Measurements from ENCODE around the gene C10orf71.

The C10orf71 gene

DNA sequence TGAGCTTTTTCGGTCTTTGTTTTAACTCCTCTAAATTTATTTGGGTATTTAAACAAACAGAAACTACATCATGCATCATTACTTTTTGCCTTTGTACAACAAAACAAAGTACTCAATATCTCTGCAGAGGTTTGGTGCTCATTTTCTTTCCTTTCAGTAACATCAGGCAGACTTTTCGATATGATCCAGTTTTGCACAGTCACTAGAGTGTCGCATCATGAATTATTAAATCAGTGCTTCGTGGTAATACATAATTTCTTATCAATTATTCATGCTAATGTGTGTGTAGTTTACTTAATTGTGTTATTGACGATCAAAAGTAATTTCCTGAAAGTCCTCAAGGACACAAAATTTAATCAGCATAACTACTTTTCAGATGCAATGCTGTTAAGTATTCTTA lies 65.1 kb downstream of the C10orf71 start:
- no peak for TF ChIP-seq GATA2 (IDR thresholded peaks at IDR 0.05; ENCODE audit: low read depth, low read length)
- no peak for TF ChIP-seq GATA3 (IDR thresholded peaks at IDR 0.05; ENCODE audit: low read depth, low read length)

DNA sequence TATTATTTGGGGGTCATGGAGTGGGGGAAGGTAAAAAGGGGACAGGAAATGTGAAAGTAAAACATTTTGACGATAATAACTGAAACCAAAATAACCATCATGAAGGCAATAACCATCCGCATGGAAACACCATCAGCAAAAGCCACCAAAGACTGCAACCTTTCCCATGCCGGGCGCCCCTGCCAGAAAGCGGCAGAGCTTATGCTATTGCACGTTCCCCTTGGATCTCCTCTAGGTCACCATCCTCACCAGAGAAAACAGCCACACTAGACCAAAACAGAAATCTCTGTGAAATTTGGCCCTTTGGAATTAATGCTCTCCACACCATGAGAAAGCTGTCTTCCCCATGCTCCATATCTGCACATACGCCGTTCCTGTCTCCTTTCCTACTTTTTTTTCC lies 65.8 kb downstream of the C10orf71 start:
- no peak for TF ChIP-seq GATA3 (IDR thresholded peaks at IDR 0.05; ENCODE audit: low read depth, low read length)

DNA sequence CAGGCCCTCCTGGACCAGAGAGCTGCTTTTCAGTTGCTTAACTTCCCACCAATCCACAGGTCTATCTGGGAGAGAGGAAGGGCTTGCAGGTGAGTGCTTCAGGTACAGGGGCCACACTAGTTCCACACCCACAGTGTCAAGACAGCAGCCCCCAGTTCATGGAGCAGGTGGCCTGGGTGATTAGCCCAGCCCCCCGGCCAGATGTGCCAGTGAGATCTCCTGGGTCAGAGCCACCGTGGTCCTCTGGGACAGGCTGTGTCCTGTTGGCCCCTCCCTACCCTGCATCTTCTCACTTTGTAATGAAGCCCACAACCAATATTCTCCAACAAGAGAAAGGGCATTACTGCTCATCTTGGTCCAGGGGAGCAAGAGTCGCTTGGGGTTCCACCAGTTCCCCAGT lies 66.3 kb downstream of the C10orf71 start:
- no peak for TF ChIP-seq GATA2 (IDR thresholded peaks at IDR 0.05; ENCODE audit: low read depth, low read length)
- TF ChIP-seq GATA3 (IDR thresholded peaks at IDR 0.05; ENCODE audit: low read depth, low read length): no peak

DNA sequence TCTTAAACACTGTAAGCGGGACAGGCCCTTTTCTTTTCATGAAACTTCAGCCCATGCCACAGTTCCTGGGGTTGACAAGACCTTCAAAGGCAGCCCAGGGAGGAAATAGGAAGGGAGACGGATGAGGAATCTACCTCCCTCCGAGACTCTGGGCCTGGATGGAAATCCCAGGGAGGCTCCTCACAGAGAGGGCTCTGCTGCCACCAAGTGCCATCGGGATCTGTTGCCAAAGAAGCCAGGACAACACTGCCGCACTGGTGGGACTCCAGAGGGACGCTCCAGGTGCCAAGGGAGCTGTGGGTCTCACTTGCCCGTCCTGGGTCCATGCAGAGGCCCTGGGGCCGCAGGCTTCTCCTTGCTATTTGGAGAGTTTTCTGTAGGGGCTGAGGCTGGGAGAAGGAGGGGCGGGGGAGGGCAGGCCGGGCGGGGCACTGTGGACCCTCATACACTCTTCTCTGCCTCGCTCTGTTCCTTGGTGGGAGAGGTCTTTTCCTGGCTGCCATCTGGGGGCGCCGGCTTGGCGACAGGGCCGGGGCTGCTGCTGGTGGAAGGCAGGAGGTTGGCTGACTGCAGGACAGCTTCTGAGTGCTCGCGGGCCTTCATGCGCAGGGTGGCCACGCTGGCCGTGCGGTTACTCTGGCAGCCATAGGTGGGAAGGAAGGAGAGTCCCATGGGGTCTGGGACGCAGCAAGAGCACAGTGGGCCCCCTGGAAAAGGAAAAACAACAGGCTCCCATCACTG lies 66.9 kb downstream of the C10orf71 start:
- no peak for TF ChIP-seq GATA2 (IDR thresholded peaks at IDR 0.05; ENCODE audit: low read depth, low read length)
- no peak for TF ChIP-seq GATA3 (IDR thresholded peaks at IDR 0.05; ENCODE audit: low read depth, low read length)

DNA sequence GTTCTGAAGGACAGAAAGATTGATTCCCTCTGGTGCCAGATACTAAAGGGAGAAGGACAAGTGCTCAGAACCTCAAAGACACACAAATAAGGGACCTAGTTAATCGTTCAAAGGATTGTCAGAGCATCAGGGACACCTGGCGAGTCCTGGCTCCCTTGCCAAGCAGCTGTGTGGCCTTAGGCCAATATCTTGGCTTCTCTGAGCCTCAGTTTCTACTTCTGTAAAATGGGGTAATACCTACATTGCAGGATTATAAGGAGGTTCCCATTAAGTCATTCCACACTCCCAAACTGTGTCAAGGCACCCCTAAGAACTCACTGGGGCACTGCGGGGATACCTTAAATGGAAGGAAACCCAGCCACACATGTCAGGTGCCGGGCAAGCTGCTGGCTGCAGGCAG lies 67.5 kb downstream of the C10orf71 start:
- TF ChIP-seq GATA3 (IDR thresholded peaks at IDR 0.05; ENCODE audit: low read depth, low read length) (no peak), GATA2 (IDR thresholded peaks at IDR 0.05; ENCODE audit: low read depth, low read length) (no peak)

DNA sequence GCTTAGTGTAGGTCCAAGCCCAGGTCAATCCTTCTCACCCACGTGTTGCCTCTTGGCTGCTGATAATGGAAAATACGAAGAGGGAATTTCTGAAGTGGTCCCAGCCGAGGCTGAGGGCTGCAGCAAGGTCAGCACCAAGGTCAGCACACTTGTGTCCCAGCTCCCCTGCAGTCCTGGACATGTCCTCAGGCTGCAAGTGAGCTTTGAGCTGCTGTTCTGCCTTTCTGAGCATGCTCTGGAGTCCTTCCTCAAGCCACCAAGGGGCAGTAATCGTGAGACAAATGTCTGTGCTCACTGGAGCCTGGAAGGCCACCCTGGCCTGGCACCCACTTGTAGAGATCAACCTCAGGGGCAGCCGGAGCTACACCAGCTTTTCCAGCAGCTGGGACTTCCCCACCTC lies 68.6 kb downstream of the C10orf71 start:
- TF ChIP-seq GATA2 (IDR thresholded peaks at IDR 0.05; ENCODE audit: low read depth, low read length) (no peak), GATA3 (IDR thresholded peaks at IDR 0.05; ENCODE audit: low read depth, low read length) (no peak)

DNA sequence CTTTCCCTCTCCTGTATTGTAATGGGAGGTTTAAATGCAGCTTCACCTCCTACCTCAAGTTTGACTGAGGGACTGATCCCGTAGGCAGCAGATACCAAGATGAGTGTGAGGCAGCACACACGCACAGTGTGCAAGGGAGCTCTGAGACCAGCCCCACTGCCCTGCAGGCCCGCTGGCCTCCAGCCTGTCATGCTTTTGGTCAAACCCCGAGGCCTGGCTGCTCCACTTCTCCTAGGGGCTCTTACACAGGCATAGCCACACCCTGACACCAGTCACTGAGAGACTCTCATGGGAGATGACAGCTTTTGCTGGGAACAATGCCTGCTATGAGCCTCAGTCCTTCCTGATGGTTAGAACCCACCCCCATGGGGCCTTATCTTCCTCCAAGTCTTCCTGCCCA lies 69.3 kb downstream of the C10orf71 start:
- no peak for TF ChIP-seq GATA3 (IDR thresholded peaks at IDR 0.05; ENCODE audit: low read depth, low read length)
- TF ChIP-seq GATA2 (IDR thresholded peaks at IDR 0.05; ENCODE audit: low read depth, low read length): no peak

DNA sequence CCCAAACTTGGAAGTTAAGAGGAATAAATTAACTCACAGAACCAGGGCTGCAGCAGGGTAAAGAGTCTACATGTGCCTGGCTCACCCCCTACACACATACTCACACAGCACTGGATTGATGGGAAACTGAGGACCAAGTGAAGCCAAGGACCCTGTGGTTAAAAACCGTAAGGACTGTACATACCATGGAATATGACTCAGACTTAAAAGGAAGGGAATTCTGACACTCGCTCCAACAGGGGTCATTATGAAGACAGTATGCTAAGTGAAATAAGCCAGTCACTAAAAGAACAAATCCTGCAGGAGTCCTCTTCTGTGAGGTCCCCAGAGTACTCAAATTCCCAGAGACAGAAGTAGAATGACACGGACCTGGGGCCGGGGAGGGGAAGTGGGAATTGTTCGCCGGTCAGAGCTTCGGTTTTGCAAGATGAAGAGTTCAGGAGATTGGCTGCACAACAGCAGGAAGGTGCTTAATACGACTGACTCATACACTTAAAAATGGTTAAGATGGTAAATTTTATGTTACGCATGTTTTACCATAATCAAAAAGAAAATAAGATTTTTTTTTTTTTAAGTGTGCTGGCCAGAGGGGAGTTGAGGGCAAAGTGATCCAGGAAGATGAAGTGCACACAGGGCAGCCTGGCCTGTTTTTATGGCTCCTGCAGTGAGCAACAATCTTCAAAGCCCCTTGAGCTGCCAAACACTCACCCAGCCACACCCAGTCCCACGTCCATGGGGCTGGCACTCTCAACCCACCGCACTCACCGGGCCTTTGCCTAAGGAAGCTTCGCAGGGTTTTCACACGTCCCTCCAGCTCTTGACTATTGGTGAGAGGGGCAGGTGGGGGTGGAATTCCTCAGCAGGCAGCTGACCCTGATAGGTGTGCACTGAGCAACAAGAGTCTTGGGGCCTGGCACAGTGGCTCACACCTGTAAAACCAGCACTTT lies 70.5 kb downstream of the C10orf71 start:
- no peak for TF ChIP-seq GATA2 (IDR thresholded peaks at IDR 0.05; ENCODE audit: low read depth, low read length)
- TF ChIP-seq GATA3 (IDR thresholded peaks at IDR 0.05; ENCODE audit: low read depth, low read length): no peak

DNA sequence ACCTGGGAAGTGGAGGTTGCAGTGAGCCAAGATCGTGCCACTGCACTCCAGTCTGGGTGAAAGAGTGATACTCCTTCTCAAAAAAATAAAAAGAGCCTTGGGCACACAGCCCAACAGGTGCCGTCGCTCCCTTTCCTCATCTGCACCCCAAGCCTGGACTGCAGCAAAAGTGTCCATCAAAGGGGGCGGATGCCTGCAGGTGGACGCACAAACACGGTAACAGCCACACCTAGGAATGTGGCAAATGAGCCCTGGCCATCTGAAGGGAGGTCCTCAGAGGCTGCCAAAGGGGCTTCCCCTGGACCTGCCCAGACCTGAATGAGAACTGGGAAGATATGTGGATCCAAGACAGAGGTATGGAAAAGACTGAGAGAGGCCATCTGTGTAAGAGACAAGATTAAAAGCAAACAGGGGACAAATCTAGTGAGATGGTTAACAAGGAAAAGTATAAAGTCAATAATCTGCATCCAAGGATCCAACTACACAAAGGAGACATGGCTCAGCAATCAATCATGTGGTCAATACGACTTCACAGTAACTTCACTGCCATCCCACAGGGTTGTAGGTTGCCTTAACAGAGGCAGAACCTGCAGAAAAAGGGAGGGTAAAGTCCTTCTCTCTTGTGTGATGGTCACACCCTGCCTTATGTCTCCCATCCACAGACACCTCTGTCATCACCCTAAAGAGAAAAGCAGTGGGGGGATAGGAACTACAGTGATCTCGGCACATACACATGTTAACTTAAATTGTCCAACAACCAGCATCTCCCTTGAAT lies 71.5 kb downstream of the C10orf71 start:
- TF ChIP-seq GATA2 (IDR thresholded peaks at IDR 0.05; ENCODE audit: low read depth, low read length): no peak

DNA sequence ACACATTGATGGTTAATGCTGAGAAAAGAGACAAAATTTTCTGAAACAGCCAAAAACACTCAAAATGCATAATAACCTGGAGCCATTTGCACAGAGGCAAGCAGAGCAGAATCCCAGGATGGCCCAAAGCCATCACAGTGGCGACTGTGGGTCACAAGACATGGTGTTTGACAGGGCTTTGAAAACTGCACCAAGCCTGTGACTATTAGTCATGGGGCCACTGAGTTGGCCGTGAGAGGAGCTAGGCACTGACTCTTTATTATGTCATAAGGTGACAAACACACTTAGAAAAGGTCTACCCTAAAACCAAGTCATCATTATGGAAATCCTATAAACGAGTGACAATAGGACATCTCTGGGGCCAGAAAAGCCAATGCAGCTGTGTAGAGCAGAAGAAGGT lies 73.0 kb downstream of the C10orf71 start:
- no peak for TF ChIP-seq GATA3 (IDR thresholded peaks at IDR 0.05; ENCODE audit: low read depth, low read length)
- TF ChIP-seq GATA2 (IDR thresholded peaks at IDR 0.05; ENCODE audit: low read depth, low read length): no peak

DNA sequence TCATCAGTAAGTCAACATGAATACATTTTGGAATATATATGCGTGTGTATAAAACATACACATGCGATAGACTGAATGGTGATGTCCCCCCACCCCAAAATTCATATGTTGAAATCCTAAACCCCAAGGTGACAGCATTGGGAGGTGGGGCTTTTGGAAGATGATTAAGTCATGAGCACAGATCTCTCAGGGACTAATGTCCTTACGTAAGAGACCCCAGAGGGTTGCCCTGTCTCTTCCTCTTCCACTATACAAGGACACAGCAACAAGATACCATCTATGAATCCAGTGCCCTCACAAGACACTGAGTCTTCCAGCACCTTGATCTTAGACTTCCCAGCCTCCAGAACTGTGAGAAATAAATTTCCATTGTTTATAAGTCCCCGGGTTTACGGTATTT lies 74.4 kb downstream of the C10orf71 start:
- TF ChIP-seq GATA2 (IDR thresholded peaks at IDR 0.05; ENCODE audit: low read depth, low read length) (no peak), GATA3 (IDR thresholded peaks at IDR 0.05; ENCODE audit: low read depth, low read length) (no peak)

DNA sequence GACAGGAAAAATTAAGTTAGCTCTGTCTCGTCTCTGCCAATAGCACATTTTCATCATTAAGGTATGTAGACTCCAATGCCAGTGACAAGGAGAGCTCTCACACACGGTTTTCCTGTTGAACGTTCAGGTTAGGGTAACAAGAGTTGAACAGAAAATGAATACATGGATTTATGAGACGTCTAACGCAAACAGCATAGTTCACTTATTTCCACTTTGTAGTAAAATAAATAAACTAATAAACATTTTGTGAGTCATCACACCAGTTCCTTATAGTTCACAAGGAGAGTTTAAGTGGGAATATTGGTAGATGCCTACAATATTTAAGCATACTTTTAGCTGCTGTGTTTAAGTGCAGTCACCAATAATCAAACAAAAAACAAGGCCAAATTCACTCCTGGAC lies 75.8 kb downstream of the C10orf71 start:
- TF ChIP-seq GATA3 (IDR thresholded peaks at IDR 0.05; ENCODE audit: low read depth, low read length): no peak
- TF ChIP-seq GATA2 (IDR thresholded peaks at IDR 0.05; ENCODE audit: low read depth, low read length): no peak

DNA sequence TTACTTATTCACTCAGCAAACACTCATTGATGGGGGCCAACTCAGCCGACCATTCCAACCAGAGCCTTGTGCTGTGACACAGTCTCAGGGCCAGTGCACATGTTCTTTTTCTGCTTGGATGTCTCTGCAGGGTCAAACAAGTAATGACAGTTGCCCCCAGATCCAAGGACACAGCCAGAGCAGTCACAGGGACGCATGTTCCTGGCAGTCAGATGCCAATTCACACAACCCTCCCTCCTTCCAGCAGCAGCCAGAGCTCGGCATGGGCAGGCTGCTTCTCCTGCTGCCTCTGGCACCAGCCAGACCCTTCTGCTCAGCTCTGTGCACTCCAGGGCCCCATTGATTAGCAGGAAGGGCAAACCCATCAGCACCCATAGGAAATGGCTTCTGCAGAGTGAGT lies 76.6 kb downstream of the C10orf71 start:
- no peak for TF ChIP-seq GATA3 (IDR thresholded peaks at IDR 0.05; ENCODE audit: low read depth, low read length)

Data from SH-SY5Y (cell line).